Motor neuron (in vitro differentiated cells): ENCODE measurements around the gene ZNF557. TPM values are rescaled to one million over a fixed set of nuclear protein-coding genes. Genes with fewer than 3 reads are reported as not detected.

Experiments used
- ATAC-seq, 8 experiments: fragments of 200-7000 bp; cut with Tn5 transposase; replicated peaks in 6 of 8; 2 replicates each; pipeline ENCODE4 v1.8.0; 2021; ENCODE audit warnings: mild to moderate bottlenecking in 8 of 8, moderate library complexity in 8 of 8
- H3K27ac ChIP-seq, 2 donors: fragments of 250-450 bp; sonication (Bioruptor Pico); 2 replicates each; pipeline ENCODE4 v1.9.0; 2021; ENCODE audit warnings: antibody characterized with exemption in 2 of 2, mild to moderate bottlenecking in 2 of 2, moderate library complexity in 1 of 2
- H3K4me1 ChIP-seq, 2 donors: fragments of 250-450 bp; sonication (Bioruptor Pico); replicated peaks in 1 of 2; 2 replicates each; pipeline ENCODE4 v1.6.1; 2021; ENCODE audit warnings: antibody characterized with exemption in 2 of 2, mild to moderate bottlenecking in 2 of 2, moderate library complexity in 1 of 2
- H3K4me3 ChIP-seq, 5 donors: fragments of 250-450 bp; sonication (Bioruptor Pico); 2 replicates each; pipeline ENCODE4 v1.9.0; 2021; ENCODE audit warnings: antibody characterized with exemption in 5 of 5, mild to moderate bottlenecking in 5 of 5, moderate library complexity in 4 of 5
- WGBS, 10 experiments: fragments of 450-650 bp; shearing (Covaris generic); methylation state at CpG; one replicate each; pipeline ENCODE4 v1.0.0; 2022; 5-methylcytosine and 5-hydroxymethylcytosine counted together
- in situ Hi-C, 9 experiments: fragments of 400-800 bp; cut with MboI; loops; one replicate each; pipeline ENCODE4 v1.15.0; 2021; ENCODE audit warnings: low sequenced_read_pairs in 9 of 9, low pct_unique_long_range_greater_than_20kb in 2 of 9; ENCODE audit not compliant: unreplicated experiment in 9 of 9
- total RNA-seq, 8 experiments: library from RNA; unstranded; fragments of 300-600 nt; gene quantifications; 2 replicates each; pipeline versions ENCODE4 v1.2.3 to v1.2.4, GENCODE V29; 2022

Gene ZNF557
- total RNA-seq, 8 experiments from 2014 or later = 8.4 to 16.1 (median 10.8) TPM

- 20 to 100% (median 87%) methylated on average over 1 to 13 of the region's 14 CpGs; no CpG with 5 or more reads in 2 of the 10 experiments for WGBS, 10 experiments
- H3K4me1 ChIP-seq = no peaks in the 10 kb centered on the region
- ATAC-seq = no peak
- H3K4me3 ChIP-seq = no peak overlapping the region
- in situ Hi-C loops = loop anchor here in 2 of 9 experiments (25.0 kb wide), 1 partner anchor 218 kb away; the partner anchor contains the start of gene ARHGEF18 (in 2 of the 2)
- H3K27ac ChIP-seq = no peak overlapping the region
Observed at GRCh38 chr19:7119582-7119981, 50.1 kb downstream of the ZNF557 start.

GRCh38 chr19:7120499-7120898, 51.0 kb downstream of the ZNF557 start:
- 94 to 100% (median 100%) methylated on average over 1 to 9 of the region's 10 CpGs; no CpG with 5 or more reads in 7 of the 10 experiments for WGBS, 10 experiments
- H3K4me3 ChIP-seq = no peak overlapping the region
- H3K27ac ChIP-seq = no peak overlapping the region
- in situ Hi-C loops = loop anchor here in 2 of 9 experiments (25.0 kb wide), 1 partner anchor 217 kb away; the partner anchor contains the start of gene ARHGEF18 (in 2 of the 2)
- no peak for ATAC-seq
- no peaks in the 10 kb centered on the region for H3K4me1 ChIP-seq

GRCh38 chr19:7122701-7123100, 53.2 kb downstream of the ZNF557 start:
- WGBS, 10 experiments = 50 to 100% (median 95%) methylated on average over 1 to 10 of the region's 16 CpGs; no CpG with 5 or more reads in 4 of the 10 experiments
- in situ Hi-C loops = loop anchor here in 2 of 9 experiments (25.0 kb wide), 1 partner anchor 215 kb away; the partner anchor contains the start of gene ARHGEF18 (in 2 of the 2)
- no peak for ATAC-seq
- Histone ChIP-seq H3K27ac (no peak overlapping the region), H3K4me1 (no peaks in the 10 kb centered on the region), H3K4me3 (no peak overlapping the region)

GRCh38 chr19:7124782-7125181, 55.3 kb downstream of the ZNF557 start:
- H3K27ac ChIP-seq = no peak overlapping the region
- ATAC-seq = no peak
- no peak overlapping the region for H3K4me3 ChIP-seq
- no peaks in the 10 kb centered on the region for H3K4me1 ChIP-seq
- 40 to 95% (median 76%) methylated on average over 1 to 3 of the region's 3 CpGs; no CpG with 5 or more reads in 1 of the 10 experiments for WGBS, 10 experiments
- in situ Hi-C loops = loop anchor here in 4 of 9 experiments (25.0 kb wide), 1 partner anchor 213 kb away; the partner anchor contains the start of gene ARHGEF18 (in 4 of the 4)

GRCh38 chr19:7125221-7125620, 55.7 kb downstream of the ZNF557 start:
- Histone ChIP-seq H3K27ac (no peak overlapping the region), H3K4me3 (no peak overlapping the region), H3K4me1 (no peaks in the 10 kb centered on the region)
- in situ Hi-C loops = loop anchor here in 2 of 9 experiments (25.0 kb wide), 1 partner anchor 212 kb away; the partner anchor contains the start of gene ARHGEF18 (in 2 of the 2)
- no peak for ATAC-seq
- WGBS, 10 experiments = 70 to 95% (median 82%) methylated on average over 2 to 9 of the region's 16 CpGs; no CpG with 5 or more reads in 6 of the 10 experiments

GRCh38 chr19:7126132-7126531, 56.6 kb downstream of the ZNF557 start:
- no peak overlapping the region for H3K27ac ChIP-seq
- 60 to 100% (median 80%) methylated on average over 1 of the region's 3 CpGs; no CpG with 5 or more reads in 6 of the 10 experiments for WGBS, 10 experiments
- H3K4me3 ChIP-seq = no peak overlapping the region
- ATAC-seq = no peak
- in situ Hi-C loops = loop anchor here in 2 of 9 experiments (25.0 kb wide), 1 partner anchor 211 kb away; the partner anchor contains the start of gene ARHGEF18 (in 2 of the 2)
- no peaks in the 10 kb centered on the region for H3K4me1 ChIP-seq

GRCh38 chr19:7130043-7130442, 60.5 kb downstream of the ZNF557 start:
- in situ Hi-C loops = loop anchor here in 2 of 9 experiments (25.0 kb wide), 1 partner anchor 207 kb away; the partner anchor contains the start of gene ARHGEF18 (in 2 of the 2)
- ATAC-seq = no peak
- no peak overlapping the region for H3K4me3 ChIP-seq
- no peaks in the 10 kb centered on the region for H3K4me1 ChIP-seq
- H3K27ac ChIP-seq = no peak overlapping the region
- 40 to 100% (median 100%) methylated on average over 1 of the region's 1 CpG; no CpG with 5 or more reads in 6 of the 10 experiments for WGBS, 10 experiments

- ATAC-seq = no peak
- WGBS, 10 experiments = 80 to 96% (median 83%) methylated on average over 1 to 4 of the region's 16 CpGs; no CpG with 5 or more reads in 7 of the 10 experiments
- in situ Hi-C loops = loop anchor here in 2 of 9 experiments (25.0 kb wide), 1 partner anchor 205 kb away; the partner anchor contains the start of gene ARHGEF18 (in 2 of the 2)
- no peak overlapping the region for H3K27ac ChIP-seq
- no peaks in the 10 kb centered on the region for H3K4me1 ChIP-seq
- H3K4me3 ChIP-seq = no peak overlapping the region
Observed at GRCh38 chr19:7132054-7132453, 62.6 kb downstream of the ZNF557 start.

GRCh38 chr19:7137120-7137519, 67.6 kb downstream of the ZNF557 start:
- ATAC-seq = no peak
- in situ Hi-C loops = loop anchor here in 2 of 9 experiments (25.0 kb wide), 1 partner anchor 200 kb away; the partner anchor contains the start of gene ARHGEF18 (in 2 of the 2)
- WGBS, 10 experiments = 0 to 100% (median 92%) methylated on average over 1 to 2 of the region's 2 CpGs; no CpG with 5 or more reads in 5 of the 10 experiments
- no peak overlapping the region for H3K27ac ChIP-seq
- H3K4me1 ChIP-seq = no peaks in the 10 kb centered on the region
- no peak overlapping the region for H3K4me3 ChIP-seq

Other genes with a start within 250 kb of the ZNF557 start
- gene ADGRE1, start 182.1 kb upstream of the ZNF557 start, total RNA-seq = not detected
- not detected for gene MBD3L2B, start 48.3 kb upstream of the ZNF557 start, total RNA-seq
- not detected for gene MBD3L5, start 39.1 kb upstream of the ZNF557 start, total RNA-seq
- under 1 TPM in 1 of 8 experiments, not detected in 7; 0.71 TPM for gene MBD3L4, start 29.5 kb upstream of the ZNF557 start, total RNA-seq
- gene MBD3L2, start 20.4 kb upstream of the ZNF557 start, total RNA-seq = under 1 TPM in 2 of 8 experiments, not detected in 6; 0.27 to 0.62 TPM
- gene MBD3L3, start 11.0 kb upstream of the ZNF557 start, total RNA-seq = 1 to 10 TPM in 1 of 8 experiments, under 1 TPM in 2, not detected in 5; 0.58 to 1.1 (median 0.87) TPM
- 10 to 100 TPM in 6 of 8 experiments, 1 to 10 TPM in 2; 6.9 to 19.6 (median 14.1) TPM for gene INSR, start 224.7 kb downstream of the ZNF557 start, total RNA-seq